ENCODE data around the gene ADARB2.
"Not testable (repeated sequence)": the region's sequence is repeated elsewhere in the genome, so short reads cannot be mapped to it uniquely, and the experiment has no call there.

The ADARB2 gene

DNA sequence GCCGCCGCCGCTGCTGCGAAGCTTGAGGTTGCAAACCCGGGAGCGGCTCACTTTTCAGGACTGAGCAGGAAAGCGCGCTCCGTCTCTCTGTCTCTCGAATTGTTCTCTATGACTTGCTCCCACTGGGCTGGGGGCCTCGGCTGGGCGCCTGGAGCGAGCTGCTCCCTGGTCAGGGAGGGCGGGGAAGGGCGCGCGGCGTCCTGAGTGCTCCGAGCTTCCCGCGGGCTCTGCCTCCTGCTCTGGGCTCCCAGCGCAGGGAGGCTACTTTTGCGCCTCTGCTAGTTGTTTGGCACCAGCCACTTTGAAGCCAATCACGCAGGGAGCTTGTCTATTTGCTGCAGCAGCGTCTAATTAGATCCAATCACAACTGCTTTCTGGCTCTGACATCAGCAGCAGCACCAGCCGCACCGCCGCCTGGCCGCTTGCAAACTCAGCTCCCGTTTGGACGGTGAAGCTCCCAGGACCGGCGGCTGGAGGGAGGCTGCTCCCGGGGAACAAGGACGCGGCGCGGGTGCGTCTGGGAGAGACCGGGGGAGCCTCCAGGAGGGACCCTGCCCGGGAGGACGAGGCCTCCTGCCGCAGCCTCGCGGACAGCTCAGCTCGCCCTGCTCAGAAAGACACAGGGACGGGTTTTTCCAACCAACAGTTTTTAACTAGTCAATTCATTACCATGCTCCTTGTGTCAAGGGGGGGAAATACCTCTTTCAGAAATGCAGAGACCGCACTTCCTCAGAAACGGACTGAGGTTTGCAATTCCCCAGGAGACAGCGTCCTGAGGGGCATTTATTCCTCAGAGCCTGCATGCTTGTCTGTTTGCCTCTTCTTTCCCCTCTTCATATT is at the start of gene ADARB2:
TSS of gene ADARB2 (minus strand) at position 304 of the 840 bp plus-strand sequence.
- no peak for FAIRE-seq

DNA sequence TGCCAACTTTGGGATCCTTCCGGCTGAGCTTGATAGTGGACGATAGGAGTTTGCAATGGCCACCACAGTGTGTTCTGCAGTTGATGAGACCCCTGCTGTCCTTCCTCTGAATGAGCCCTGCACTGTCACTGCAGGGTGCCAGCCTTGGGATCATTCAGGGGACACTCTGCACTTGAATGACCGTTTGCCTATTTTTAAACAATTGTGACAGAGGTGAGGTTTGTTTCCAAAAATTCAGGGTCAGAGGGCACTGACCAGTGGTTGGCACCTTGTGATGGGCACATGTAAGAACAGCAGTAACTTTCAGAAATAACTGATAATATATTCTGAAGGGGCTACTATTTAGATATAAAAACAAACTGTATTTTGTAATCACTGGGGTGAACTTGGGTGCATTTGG is 48.5 kb upstream of the ADARB2 start:
- no peak for FAIRE-seq

DNA sequence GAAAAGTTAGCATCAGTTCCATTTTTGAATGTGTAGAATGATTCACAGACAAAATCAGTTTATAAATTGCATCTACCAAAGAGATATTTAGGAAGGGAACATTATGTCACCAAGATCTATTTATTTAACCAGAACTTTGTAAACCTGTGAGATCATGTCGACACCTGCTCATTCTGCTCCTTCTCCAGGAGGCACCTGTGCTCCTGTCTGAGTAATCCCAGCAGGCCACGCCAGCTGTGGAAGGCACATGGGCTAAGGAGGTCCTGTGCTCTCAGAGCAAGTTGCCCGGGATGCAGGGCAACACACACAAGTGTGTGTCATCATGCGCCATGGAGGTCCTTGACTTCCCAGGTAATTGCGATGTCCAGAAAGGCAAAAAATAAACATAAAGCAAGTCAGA is 45.5 kb upstream of the ADARB2 start:
- no peak for FAIRE-seq

DNA sequence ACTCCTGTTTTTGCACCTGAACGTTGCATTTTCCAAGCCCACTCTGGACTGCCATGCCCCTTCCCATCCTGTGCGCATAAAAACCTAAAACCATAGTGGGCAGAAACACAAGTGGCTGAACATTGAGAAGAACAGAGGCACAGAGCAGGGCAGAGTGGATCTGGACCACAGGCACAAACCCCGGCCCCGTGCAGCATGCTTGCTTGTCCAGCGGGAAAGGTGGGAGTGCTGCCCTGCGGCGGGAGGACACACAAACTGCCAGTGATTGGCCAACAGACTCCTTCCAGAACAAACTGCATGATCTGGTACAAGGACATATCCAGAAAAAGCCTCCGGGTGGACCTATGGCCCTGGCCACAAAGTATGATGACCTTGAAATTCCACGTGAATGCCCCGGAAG is 42.5 kb upstream of the ADARB2 start:
- no peak for FAIRE-seq

DNA sequence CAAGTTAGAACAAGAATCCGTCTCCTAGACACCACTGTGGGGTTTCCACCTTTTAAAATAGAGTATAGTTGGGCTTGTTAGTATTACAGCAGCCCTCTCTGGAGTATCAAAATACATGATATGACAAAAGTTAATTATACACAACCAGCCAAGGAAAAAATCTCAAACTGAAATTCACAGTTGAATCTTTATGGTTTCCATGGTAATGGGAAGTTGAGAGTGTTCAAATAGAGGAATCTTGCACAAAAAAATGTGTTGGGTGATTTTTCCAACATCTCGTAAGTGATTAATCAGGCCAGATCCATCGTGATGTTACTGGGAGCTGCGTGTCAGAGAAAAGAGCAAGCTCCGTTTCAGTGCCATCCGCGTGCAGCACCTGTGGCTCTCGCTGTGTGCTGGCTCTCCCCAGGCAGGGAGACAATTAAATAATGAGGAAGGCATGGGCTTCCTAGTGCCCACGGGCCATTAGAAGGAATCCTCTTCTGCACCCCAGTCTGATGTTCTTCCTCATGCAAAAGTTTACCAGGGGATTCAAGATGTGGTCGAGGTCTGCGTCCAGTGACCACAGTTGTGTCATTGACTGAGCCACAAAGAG is 41.1 kb upstream of the ADARB2 start:
- no peak for FAIRE-seq

DNA sequence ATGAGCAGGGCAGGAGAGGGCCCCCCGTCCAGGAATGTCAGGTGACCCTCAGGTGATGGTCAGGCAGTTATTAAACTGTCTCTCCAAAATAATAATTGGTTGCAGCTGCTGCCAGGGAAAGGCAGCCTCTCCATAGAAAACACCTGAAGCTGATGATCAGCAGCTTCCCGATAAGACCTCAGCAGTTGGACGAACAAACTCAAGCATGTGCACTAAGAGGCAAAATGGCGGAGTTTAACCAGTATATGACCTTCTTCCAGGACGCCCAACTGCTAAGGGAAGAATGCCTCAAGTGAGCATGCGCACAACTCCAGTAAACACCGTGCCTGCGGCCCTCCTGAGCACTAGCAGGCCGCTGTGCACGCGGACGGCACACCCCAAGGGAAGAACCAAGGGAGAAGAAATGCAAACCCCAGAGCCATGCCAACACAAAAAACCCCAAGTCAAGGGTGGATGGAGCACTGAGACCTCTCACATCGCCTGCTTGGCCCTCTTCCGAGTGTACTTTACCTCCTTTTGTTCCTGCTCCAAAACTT is 38.9 kb upstream of the ADARB2 start:
- no peak for FAIRE-seq

DNA sequence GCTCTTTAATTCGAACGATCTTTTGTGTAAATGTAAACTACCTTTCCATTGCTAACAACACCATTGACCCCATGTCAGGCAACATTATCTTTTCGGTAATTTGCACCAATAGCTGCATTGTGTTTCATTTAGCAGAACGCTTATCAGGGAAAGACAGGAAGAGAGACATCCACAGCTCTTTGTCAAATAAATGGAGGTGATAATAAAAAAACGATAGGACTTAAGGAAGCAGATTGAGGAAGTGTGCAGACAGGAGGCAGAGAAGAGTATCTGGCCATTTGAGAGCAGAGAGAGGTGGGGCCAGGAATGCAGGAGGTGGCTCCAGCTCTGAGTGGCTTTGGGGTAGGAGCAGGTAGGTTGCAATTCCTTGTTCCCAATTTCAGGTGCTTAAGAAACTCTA is 37.5 kb upstream of the ADARB2 start:
- FAIRE-seq, result no peak

DNA sequence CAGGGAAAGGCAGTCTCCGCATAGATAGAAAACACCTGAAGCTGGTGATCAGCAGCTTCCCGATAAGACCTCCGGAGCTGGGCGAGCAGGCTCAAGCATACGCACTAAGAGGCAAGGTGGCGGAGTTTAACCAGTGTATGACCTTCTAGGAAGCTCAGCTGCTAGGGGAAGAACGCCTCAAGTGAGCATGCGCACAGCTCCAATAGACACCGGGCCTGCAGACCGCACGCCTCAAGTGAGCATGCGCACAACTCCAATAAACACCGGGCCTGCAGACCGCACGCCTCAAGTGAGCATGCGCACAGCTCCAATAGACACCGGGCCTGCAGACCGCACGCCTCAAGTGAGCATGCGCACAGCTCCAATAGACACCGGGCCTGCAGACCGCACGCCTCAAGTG is 35.9 kb upstream of the ADARB2 start:
- not testable (repeated sequence) for FAIRE-seq

DNA sequence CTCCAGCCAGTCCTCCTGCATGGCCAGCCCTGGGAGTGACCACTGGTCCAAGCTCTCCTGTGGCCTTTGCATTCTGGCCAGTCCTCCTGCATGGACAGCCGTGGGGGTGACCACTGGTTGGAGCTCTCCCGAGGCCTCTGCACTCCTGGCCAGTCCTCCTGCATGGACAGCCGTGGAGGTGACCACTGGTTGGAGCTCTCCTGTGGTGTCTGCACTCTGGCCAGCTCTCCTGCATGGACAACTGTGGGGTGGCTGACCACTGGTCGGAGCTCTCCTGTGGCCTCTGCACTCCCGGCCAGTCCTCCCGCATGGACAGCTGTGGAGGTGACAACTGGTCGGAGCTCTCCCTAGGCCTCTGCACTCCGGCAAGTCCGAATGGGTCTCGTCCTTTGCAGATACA is 28.7 kb upstream of the ADARB2 start:
- no peak for FAIRE-seq

DNA sequence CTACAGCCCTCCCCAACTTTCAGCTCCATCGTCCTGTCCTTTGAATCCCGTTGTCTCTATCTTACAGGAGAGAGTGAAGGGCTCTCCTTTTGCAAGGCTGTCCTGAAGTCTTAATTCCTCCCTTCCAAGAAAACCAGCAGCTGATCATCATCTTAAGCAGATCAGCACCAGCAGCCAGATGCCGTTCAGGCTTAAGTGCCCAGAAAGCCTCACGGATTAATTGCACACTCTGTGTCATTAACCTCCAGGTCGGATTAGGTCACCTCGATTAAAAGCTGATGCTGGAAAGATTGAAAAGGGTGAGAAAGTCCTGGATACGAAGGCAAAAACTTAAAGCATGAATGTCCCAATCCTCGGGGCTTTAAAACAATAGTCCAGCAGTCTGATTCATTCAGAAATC is 24.8 kb upstream of the ADARB2 start:
- no peak for FAIRE-seq

DNA sequence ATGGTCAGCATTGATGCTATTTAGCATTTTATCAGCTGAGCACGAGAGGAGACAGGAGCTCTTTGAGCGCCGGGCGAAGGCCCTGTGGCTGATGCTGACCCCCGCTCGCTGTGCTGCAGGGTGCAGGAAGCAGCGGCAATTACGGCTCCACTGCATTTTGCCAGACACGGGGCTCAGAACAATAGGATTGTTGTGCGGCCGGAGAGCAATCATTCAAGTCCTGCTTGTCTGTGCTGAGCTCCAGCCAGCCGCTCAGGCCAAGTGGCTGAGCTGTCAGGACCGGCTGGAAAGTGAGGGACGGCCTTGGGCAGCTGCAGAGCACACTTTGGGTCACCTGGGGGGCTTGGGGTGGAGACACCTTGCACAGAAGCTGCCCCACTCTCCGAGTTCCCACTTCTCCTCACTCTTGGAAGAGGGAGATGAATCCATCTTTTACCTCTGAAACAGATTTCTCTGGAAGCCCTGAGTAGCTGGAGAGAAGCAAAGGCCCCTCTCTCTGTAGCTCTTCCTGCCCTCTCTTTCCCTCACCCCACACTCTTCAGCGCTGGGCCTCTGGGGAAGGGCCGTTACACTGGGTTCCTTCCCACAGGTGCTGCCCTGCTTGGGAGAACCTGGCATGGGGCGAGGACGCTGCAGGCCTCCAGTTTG is 17.3 kb upstream of the ADARB2 start:
- no peak for FAIRE-seq

DNA sequence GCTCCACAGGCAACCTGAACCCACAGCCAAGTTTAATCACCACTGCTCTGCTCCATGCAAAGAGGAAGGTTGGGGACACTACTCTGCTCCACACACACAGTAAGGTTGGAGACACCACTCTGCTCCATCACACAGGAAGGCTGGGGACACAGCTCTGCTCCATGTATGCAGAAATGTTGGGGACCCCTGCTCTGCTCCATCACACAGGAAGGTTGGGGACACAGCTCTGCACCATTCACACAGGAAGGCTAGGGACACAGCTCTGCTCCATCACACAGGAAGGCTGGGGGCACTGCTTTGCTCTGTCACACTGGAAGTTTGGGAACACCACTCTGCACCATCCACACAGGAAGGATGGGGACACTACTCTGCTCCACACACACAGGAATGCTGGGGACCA is 14.8 kb upstream of the ADARB2 start:
- no peak for FAIRE-seq

DNA sequence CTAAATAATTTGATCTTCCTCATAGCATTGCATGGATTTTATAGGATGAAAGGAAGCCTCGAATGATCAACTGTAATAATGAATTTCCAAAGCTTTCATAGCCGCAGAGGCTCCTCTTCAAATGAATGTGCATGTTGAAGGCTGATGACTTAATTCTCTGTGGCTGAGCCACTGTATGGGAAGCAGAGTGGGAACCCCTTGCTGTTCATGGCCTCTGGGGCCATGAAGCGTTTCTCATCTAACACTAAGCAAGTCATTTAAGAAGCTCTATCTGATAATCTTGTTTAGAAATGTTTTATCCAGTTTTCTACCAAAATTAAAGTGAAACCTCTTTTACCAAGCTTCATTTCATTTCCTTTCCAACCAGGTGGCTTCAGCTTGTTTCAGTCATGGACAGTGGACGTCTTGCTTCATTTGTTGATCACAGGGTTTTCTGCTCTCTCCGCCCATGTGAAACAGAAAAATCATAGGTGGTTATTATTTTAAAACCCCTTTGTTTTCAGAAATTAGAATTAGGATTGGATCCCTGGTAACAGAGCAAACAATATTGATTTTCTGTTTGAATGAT is 10.3 kb upstream of the ADARB2 start:
- FAIRE-seq, result no peak

DNA sequence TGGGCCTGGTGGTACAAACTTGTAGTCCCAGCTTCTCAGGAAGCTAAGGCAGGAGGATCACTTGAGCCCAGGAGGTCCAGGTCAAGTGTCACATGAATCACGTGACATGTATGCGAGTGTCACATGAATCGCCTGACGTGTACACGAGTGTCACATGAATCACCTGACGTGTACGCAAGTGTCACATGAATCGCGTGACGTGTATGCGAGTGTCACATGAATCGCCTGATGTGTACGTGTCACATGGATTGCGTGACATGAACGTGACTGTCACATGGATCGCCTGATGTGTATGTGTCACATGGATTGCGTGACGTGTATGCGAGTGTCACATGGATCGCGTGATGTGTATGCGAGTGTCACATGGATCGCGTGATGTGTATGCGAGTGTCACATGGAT is 9.5 kb upstream of the ADARB2 start:
- no peak for FAIRE-seq

DNA sequence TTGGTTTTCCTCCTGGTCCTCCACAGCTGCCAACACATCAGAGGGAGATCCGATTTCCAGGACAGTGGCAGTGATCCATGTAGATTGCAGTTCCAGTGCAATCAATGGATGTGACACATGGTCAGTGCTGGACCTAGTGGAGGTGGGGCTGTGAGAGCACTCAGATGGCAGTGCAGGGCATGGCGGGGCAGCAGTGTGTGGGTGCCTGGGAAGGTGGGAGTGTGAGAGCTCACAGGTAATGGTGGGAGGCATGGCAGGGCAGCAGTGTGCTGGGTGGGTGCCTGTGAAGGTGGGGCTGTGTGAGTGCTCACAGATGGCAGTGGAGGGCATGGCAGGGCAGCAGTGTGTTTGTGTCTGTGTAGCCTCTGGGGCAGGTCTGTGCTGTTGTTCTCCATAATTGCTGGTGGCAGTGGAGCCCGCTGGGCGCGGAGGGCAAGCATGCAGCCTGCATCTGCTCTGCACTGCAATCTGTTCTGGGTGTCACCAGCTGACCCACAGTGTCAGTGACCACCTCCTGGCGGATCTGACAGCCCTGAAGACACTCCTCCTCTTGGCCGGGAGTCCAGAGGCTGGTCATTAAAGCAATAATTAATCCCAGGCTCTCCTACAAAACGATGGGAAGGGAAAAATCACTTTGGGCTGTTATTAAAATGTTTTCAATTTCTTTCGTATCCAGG is 8.6 kb upstream of the ADARB2 start:
- FAIRE-seq, result no peak

DNA sequence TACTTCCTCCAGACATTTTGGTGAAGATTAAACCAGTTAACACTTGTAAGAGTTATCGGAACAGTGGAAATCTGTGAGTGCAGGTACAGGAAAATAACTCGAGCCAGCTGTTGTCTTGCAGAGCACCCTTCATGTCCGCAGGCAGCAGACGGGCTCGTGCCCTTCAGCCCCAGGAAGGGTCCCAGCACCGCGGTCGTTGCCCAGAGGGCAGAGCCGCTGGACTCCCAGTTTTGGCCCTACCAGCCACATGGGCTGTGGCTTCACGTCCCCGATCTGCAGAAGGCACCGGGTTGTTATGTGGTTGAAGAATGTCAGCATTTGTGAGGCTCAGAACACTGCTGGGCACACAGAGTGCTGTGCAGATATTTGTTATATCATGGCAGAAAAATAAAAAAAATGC is 7.2 kb upstream of the ADARB2 start:
- no peak for FAIRE-seq

DNA sequence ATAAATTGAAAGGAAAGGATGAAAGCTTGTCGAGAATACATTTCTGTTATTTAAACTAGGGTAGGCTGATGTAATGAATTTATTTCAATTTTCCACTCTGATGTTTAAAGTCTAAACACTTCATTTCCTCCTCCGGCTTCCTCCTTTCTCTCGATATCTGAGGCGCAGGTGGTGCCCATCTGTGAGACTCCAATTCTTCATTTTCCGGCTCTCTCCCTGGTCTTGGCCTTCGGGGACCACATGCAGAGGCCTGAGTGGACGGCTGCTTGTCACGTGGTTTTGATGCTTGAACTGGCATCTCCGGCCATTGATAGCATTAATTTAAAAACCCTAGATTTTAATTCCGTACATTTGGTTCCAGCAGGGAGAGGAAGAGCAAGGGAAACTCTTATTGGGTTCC is 5.8 kb upstream of the ADARB2 start:
- FAIRE-seq, result no peak

DNA sequence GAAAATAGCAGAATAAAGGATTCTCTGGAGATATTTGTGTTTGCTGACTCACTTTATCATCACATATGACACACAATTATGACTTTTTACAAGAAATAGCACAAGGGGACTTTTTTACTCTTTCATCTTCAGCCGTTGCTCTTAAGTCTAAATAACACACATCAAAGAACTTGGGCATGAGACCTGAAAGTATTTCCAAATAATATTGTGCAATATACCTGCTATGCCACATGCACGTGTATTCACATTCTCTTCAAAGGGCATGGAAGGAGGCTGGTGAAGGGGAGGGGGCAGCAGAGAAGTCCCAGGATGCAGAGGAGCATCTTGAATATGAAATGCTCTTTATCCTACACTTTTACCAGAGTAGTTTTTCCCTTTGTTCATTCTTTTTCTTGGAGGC is 4.1 kb upstream of the ADARB2 start:
- FAIRE-seq, result no peak

DNA sequence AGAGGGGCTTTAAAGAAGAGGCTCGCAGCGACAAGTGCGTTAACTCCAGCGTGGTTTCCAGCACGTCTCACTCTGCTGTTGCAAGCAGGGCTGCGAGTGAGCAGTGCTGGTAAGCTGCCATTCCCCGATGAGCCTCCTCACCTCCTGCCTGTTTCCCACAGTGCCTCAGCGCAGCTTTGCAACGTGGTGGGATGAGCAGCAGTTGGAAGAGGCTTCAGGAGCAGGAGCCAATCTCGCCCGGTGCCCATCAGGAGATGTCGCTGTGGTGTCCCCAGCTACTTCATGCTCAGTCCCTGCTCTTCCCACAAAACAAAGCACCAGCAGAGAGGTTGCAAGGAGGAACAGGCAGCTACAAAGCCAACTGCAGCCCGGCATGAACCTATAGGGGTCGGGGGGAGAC is 2.4 kb upstream of the ADARB2 start:
- FAIRE-seq, result no peak

DNA sequence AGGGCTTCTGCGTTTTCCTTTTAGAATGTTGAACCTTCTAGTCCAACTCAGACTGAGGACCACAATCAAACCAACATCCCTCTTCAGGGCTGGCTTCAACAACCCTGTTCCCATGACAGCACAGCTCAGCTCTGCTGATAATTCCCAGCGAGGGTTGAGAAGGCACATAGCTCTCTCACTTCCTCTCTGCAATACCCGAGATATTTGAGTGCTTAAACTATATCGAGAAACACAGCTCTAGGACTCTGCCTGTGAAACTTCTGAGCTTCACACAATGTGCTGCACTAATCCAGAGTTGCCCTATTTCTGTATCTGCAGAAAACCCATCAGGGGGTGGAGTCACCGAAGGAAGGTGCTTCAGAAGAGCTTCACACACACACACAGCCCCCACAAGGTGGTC is 1.6 kb upstream of the ADARB2 start:
- FAIRE-seq, result no peak

DNA sequence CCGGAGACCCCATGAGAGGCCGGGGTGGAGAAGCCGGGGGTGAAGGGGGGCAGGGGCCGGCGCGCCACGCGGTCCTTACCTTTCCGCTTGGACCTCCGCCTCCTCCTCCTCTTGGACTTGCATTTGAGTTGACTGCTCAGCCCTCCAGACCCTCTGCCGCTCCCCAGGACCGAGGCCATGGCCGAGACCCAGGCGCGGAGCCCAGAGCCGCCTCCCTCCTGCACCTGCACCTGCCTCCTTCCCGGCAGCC is 428 bp downstream of the ADARB2 start:
- no peak for FAIRE-seq

DNA sequence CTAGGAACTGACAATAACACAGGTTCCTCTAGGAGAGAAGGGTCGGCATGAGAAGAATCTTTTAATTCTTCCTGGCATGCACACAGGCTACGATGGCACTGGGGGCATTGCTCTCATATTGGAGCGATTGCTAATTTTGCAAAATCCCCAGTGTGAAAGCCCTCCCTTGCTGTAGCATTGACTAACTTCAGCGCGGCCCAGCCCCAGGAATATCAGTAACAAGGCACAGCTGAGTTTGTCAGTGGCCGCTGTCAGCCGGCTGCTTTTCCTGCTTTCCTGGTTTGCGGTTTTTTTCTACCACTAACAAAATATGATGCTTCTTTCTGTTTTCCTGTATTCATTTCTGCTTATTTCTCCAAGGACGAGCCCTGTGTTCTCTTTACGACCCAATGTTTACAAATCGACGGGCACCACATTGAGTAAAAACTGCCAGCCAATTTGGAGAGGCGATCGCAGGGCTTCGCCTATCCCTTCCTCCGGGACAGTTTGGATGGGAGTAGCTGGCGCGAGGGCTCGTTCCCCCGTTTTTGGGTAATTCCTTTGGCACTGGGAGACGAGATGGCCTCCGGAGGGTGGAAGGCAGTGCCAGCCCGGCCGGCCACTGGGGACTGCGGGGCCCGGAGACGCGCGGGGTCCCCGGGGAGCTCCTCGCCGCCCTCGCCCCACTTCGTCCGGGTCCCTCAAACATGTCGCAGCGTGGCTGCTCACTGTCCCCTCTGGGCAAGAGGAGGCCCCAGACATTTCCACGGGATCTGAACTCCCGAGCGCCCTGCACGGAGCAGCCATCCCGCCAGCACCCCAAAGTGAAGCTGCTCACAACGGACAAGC is 967 bp downstream of the ADARB2 start:
- FAIRE-seq, result no peak

DNA sequence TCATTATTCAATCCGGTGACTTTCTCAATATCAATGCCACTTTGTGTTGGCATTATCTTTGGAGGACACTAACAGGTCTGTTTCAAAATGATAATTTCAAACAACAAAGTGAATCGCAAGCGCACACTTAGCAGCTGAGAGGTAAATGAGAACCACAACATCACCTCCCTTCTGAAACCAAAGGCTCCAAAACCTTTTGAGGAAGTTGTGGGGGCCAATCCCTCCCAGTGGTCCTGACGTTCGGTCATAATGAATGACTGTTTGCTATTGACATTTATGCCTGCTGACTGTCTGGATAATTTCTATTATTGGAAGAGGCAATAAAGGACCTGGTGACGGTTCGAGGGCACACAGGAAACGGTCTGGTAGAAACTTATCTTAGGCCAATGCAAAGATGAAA is 1.8 kb downstream of the ADARB2 start:
- no peak for FAIRE-seq
